SK-N-SH (cell line): ENCODE data around the gene TNPO1. TPM values are rescaled to one million over a fixed set of nuclear protein-coding genes. Genes with fewer than 3 reads are reported as not detected.

Experiments
- CTCF ChIA-PET: fragments of 300-600, 350-600 bp; formaldehyde crosslinking; extraction: SDS; loops from one replicate; lab custom pipeline; 2021; lab: Yijun Ruan, JAX
- POLR2A ChIA-PET: fragments of 350-600 bp; sonication (Branson Sonifier 250); formaldehyde crosslinking; extraction: SDS; loops from one replicate; lab custom pipeline; 2020; ENCODE audit warnings: antibody characterized with exemption, inconsistent platforms; lab: Yijun Ruan, JAX
- DNase-seq: peaks from one replicate; pipeline ENCODE4 v3.0.0; 2012
- H2AFZ ChIP-seq: fragments of 200-600 bp; sonication (generic); 2 replicates; pipeline ENCODE4 v1.8.1; 2016; ENCODE audit warnings: antibody characterized with exemption, mild to moderate bottlenecking, low read depth
- H3F3A ChIP-seq: fragments of 200-600 bp; sonication (generic); replicated peaks from 2 replicates; pipeline ENCODE3; 2016; ENCODE audit warnings: antibody characterized with exemption, mild to moderate bottlenecking; ENCODE audit not compliant: insufficient read depth
- H3K27ac ChIP-seq, 2 experiments: fragments of 200-500 bp in 1 of 2; fragments of 200-600 bp in 1 of 2; sonication (Bioruptor generic) in 1 of 2; sonication (generic), shearing (Covaris generic) in 1 of 2; 2 replicates each; pipeline versions ENCODE4 v1.5.1 to v1.6.1; 2014 to 2016; ENCODE audit warnings: low read depth in 2 of 2, inconsistent platforms in 1 of 2, low read length in 1 of 2, mild to moderate bottlenecking in 1 of 2, mixed read lengths in 1 of 2
- H3K27me3 ChIP-seq: fragments of 200-600 bp; sonication (generic), shearing (Covaris generic); 2 replicates; pipeline ENCODE4 v1.6.1; 2016; ENCODE audit warnings: mixed run types; ENCODE audit not compliant: insufficient read depth
- H3K36me3 ChIP-seq, 2 experiments: fragments of 200-500 bp in 1 of 2; fragments of 200-600 bp in 1 of 2; sonication (Bioruptor generic) in 1 of 2; sonication (generic) in 1 of 2; replicated peaks in 1 of 2; 2 replicates each; pipeline versions ENCODE3 to v1.5.1; 2014 to 2016; ENCODE audit warnings: low read length in 1 of 2, mild to moderate bottlenecking in 1 of 2; ENCODE audit not compliant: insufficient read depth in 2 of 2, control insufficient read depth in 1 of 2
- H3K4me1 ChIP-seq, 2 experiments: fragments of 200-500 bp in 1 of 2; fragments of 200-600 bp in 1 of 2; sonication (Bioruptor generic) in 1 of 2; sonication (generic), shearing (Covaris generic) in 1 of 2; 2 replicates each; pipeline versions ENCODE4 v1.5.1 to v1.6.1; 2014 to 2016; ENCODE audit warnings: low read depth in 1 of 2, low read length in 1 of 2, mixed run types in 1 of 2; ENCODE audit not compliant: insufficient read depth in 2 of 2, control insufficient read depth in 1 of 2
- H3K4me2 ChIP-seq: fragments of 200-600 bp; sonication (generic), shearing (Covaris generic); 2 replicates; pipeline ENCODE4 v1.6.1; 2017; ENCODE audit warnings: mixed run types
- H3K4me3 ChIP-seq, 2 experiments: fragments of 200-500 bp in 1 of 2; fragments of 200-600 bp in 1 of 2; sonication (Bioruptor generic) in 1 of 2; sonication (generic), shearing (Covaris generic) in 1 of 2; 2 replicates each; pipeline versions ENCODE4 v1.5.1 to v1.8.1; 2014 to 2016; ENCODE audit warnings: low read depth in 2 of 2, inconsistent platforms in 1 of 2, low read length in 1 of 2, mild to moderate bottlenecking in 1 of 2, mixed read lengths in 1 of 2, moderate library complexity in 1 of 2
- H3K79me2 ChIP-seq: fragments of 200-600 bp; sonication (generic); 2 replicates; pipeline ENCODE4 v1.8.1; 2017; ENCODE audit warnings: mild to moderate bottlenecking; ENCODE audit not compliant: insufficient read depth
- H3K9ac ChIP-seq: fragments of 200-600 bp; sonication (generic); 2 replicates; pipeline ENCODE4 v1.6.1; 2017; ENCODE audit warnings: mixed run types
- H3K9me2 ChIP-seq: fragments of 200-600 bp; sonication (generic); 2 replicates; pipeline ENCODE4 v1.6.1; 2017; ENCODE audit warnings: mixed run types
- H3K9me3 ChIP-seq: fragments of 200-600 bp; sonication (generic); 2 replicates; pipeline ENCODE4 v1.6.1; 2017; ENCODE audit warnings: mixed run types, mild to moderate bottlenecking, moderate library complexity
- H4K20me1 ChIP-seq: fragments of 200-600 bp; sonication (generic); 2 replicates; pipeline ENCODE4 v1.6.1; 2017; ENCODE audit warnings: mild to moderate bottlenecking, mixed run types; ENCODE audit not compliant: insufficient read depth
- EP300 ChIP-seq, 2 experiments: IDR thresholded peaks; 2 replicates each; pipeline versions ENCODE4 v1.4.0 to v1.6.1; 2012; ENCODE audit warnings: borderline replicate concordance in 1 of 2, low read depth in 1 of 2, low read length in 1 of 2
- FOXM1 ChIP-seq: IDR thresholded peaks from 2 replicates; pipeline ENCODE4 v1.4.0; 2012; ENCODE audit warnings: low read depth, mild to moderate bottlenecking
- GATA2 ChIP-seq: sonication (generic); formaldehyde crosslinking; IDR thresholded peaks from 2 replicates; pipeline ENCODE4 v1.5.0; 2020; ENCODE audit warnings: mild to moderate bottlenecking, missing genetic modification reagents
- NRF1 ChIP-seq: IDR thresholded peaks from 2 replicates; pipeline ENCODE4 v1.6.1; 2012; ENCODE audit warnings: low read depth, mild to moderate bottlenecking, low read length
- RAD21 ChIP-seq: IDR thresholded peaks from 2 replicates; pipeline ENCODE4 v1.6.1; 2012; ENCODE audit warnings: mild to moderate bottlenecking, low read length
- SIN3A ChIP-seq: IDR thresholded peaks from 2 replicates; pipeline ENCODE4 v1.6.1; 2012; ENCODE audit warnings: low read depth, mild to moderate bottlenecking, low read length, moderate library complexity, borderline replicate concordance
- TCF12 ChIP-seq: IDR thresholded peaks from 2 replicates; pipeline ENCODE4 v1.4.0; 2012
- WGBS: methylation state at CpG from one replicate; pipeline ENCODE4 v1.1.6; 2017; ENCODE audit warnings: low lambda C conversion rate; 5-methylcytosine and 5-hydroxymethylcytosine counted together
- polyA plus RNA-seq, 3 experiments: library from polyadenylated mRNA; depleted of rRNA; stranded (reverse); fragments of >200 nt; gene quantifications; 2 replicates each; pipeline ENCODE4 v1.2.3, GENCODE V29; 2012
- TF ChIP-seq, protein P1 (sequence below): IDR thresholded peaks from 2 replicates; pipeline ENCODE4 v1.6.1; 2012; ENCODE audit warnings: mild to moderate bottlenecking, low read depth, low read length, moderate library complexity
- TF ChIP-seq, protein P2 (sequence below): IDR thresholded peaks from 2 replicates; pipeline ENCODE4; 2012

Gene TNPO1
- polyA plus RNA-seq, 1 of the 3 experiments (the other 2 are of a cell fraction) = 19.9 TPM

DNA sequence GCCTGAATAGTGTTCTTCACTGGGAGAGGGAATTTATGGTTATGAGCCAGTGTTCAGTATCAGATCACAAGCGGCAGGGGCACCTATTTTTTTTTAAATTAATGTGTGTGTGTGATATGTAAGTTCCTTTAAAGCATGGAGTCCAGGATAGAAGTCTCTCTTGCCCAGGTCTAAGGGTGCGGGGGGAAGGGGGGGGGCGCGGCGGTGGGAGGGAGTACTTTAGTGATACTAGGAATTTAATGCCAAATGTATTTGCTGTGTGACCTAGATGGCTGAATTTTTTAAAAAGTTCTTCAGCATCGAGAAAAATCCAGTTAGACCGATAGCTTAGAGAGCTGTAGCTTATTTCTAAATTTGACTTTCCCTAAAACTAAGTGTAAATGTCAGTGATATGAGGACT, 137.9 kb downstream of the TNPO1 start (continued):
- no peak for TF ChIP-seq NRF1

DNA sequence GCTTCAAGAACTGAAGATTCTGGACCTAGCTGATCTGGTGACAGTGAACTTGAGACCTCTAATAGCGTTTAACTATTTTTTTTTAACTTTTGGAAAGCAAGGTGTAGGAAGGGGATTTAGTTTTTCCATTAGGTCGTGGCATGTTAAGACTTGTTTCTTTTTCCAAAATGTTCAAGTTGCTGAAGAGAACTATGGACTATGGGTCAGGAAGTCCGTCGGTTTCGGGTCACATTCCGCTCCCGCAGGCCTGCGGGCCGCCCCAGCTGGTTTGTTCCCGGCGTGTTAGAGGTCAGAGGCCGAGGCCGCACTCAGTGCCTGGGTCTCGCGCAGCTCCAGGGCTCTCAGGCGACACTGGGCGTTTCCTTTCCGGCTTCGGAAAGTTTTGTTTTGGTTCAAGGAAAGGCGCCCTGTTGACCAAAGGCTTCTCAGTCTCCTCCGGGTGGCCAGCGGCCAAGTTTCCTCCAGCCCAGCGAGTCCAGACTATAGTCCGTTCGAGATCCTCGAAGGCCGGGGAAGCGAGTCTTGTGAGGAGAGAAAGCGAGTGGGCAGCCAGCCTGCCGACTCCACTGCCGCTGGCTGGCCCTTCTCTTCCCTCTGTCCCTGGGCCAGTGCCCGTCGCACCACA, 138.8 kb downstream of the TNPO1 start:
- no peak for DNase-seq
- peak overlapping the region; percentile 76 for H2AFZ ChIP-seq
- no peak overlapping the region; the same call in 1 of the 2 replicates for H3K9ac ChIP-seq
- H3K9me3 ChIP-seq = no peaks in the 10 kb centered on the region
- H3K27ac ChIP-seq = peak overlapping the region; percentile 62 to 80; a peak in 3 of 4 replicates
- TF ChIP-seq FOXM1 (no peak), RAD21 (no peak), GATA2 (CRISPR knock-in tag) (no peak), EP300 (IDR thresholded peaks at IDR 0.05; ENCODE audit: borderline replicate concordance in 1 of 2, low read depth in 1 of 2, low read length in 1 of 2) (no peak), SIN3A (no peak), TCF12 (no peak)
- TF ChIP-seq, protein P1, sequence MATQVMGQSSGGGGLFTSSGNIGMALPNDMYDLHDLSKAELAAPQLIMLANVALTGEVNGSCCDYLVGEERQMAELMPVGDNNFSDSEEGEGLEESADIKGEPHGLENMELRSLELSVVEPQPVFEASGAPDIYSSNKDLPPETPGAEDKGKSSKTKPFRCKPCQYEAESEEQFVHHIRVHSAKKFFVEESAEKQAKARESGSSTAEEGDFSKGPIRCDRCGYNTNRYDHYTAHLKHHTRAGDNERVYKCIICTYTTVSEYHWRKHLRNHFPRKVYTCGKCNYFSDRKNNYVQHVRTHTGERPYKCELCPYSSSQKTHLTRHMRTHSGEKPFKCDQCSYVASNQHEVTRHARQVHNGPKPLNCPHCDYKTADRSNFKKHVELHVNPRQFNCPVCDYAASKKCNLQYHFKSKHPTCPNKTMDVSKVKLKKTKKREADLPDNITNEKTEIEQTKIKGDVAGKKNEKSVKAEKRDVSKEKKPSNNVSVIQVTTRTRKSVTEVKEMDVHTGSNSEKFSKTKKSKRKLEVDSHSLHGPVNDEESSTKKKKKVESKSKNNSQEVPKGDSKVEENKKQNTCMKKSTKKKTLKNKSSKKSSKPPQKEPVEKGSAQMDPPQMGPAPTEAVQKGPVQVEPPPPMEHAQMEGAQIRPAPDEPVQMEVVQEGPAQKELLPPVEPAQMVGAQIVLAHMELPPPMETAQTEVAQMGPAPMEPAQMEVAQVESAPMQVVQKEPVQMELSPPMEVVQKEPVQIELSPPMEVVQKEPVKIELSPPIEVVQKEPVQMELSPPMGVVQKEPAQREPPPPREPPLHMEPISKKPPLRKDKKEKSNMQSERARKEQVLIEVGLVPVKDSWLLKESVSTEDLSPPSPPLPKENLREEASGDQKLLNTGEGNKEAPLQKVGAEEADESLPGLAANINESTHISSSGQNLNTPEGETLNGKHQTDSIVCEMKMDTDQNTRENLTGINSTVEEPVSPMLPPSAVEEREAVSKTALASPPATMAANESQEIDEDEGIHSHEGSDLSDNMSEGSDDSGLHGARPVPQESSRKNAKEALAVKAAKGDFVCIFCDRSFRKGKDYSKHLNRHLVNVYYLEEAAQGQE = no peak
- TF ChIP-seq, protein P2, sequence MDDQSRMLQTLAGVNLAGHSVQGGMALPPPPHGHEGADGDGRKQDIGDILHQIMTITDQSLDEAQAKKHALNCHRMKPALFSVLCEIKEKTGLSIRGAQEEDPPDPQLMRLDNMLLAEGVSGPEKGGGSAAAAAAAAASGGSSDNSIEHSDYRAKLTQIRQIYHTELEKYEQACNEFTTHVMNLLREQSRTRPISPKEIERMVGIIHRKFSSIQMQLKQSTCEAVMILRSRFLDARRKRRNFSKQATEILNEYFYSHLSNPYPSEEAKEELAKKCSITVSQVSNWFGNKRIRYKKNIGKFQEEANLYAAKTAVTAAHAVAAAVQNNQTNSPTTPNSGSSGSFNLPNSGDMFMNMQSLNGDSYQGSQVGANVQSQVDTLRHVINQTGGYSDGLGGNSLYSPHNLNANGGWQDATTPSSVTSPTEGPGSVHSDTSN = no peak
- TF ChIP-seq, all 33 proteins: peak for 0
- Histone ChIP-seq H3K4me2 (peak overlapping the region; percentile 74; the same call in 1 of the 2 replicates), H3K36me3 (no peaks in the 10 kb centered on the region), H3K4me1 (peaks cover 5 to 7% of the 10 kb centered on the region in 2 experiments; a peak in 3 of 4 replicates), H3K9me2 (no peaks in the 10 kb centered on the region), H3K79me2 (peaks cover 38% of the 10 kb centered on the region), H3F3A (peaks cover 24% of the 10 kb centered on the region), H3K27me3 (no peaks in the 10 kb centered on the region), H4K20me1 (no peaks in the 10 kb centered on the region; the same call in 1 of the 2 replicates), H3K4me3 (peak overlapping the region; percentile 69 to 78)
- ChIA-PET POLR2A (no interaction called here), CTCF (interaction anchor here (0.6 to 2.4 kb wide), 16 partner anchors 10 to 736 kb away, joined by 3 to 8 read pairs (median 3); no protein-coding TSS in a partner anchor)
- WGBS = 58% methylated on average over 33 of the region's 33 CpGs
